HG02938 (cell line): ENCODE measurements around the gene TMEM101.
"Not testable (repeated sequence)": the region's sequence is repeated elsewhere in the genome, so short reads cannot be mapped to it uniquely, and the experiment has no call there.

Experiments
- ATAC-seq: cut with Tn5 transposase; IDR thresholded peaks from one replicate; pipeline ENCODE4 v1.9.1; 2021; ENCODE audit warnings: mild to moderate bottlenecking, moderate library complexity; ENCODE audit not compliant: unreplicated experiment

The TMEM101 gene

DNA sequence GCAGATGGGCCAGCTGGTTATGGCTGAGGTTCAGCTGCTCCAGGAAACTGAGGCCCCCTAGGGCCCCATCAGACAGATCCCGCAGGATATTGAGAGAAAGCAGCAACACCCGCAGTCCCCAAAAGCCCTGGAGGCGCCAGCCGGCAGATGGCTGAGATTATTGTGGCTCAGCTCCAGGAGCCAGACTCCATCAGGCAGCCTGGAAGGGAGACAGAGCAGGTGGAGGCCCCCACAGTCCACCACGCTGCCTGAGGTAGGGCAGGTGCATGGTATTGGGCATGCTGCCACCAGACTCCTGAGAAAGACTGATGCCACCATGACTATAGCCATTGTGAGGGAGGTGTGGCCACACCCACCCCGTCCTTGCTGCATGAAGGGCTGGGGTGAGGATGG lies 9.5 kb upstream of the TMEM101 start:
- no peak for ATAC-seq

- no peak for ATAC-seq
Measured at GRCh38 chr17:44023545-44024270, 8.9 kb upstream of the TMEM101 start.

DNA sequence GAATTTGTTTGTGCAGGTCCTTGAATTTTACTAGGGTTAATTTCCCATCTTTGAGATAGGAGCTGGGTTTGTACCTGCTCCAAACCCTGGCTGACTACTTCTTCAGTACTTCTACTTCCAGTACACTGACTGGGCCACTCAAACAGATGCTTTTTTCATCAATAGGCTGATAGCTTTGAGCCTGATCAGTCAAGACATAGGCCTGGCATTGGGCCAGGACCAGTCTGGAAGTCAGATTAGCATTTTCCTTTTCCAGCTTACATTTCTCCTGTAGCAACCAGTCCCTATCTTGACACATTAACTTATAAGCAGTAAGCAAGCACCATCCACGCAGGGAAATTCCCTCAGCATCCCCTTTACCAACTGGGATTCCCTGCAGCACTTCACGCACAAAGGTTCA lies 7.5 kb upstream of the TMEM101 start:
- no peak for ATAC-seq

DNA sequence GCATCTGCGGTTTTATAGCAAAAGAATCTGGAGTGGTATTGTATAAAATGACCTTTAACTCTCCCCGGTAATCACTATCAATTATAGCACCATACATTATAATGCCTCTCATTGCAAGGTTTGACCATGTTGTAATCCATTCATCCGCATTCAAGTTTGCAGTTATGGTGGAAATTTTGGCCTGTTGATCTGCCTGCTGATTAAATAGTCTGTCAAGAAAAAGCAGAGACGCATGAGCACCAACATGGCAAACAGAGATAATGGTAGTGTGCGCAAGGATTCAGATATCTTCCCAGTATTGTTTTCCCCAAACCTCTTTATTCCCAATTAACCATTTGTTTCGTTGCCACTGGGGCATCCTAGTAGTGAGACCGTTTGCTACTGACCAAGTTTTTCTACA lies 6.5 kb upstream of the TMEM101 start:
- ATAC-seq = not testable (repeated sequence)

DNA sequence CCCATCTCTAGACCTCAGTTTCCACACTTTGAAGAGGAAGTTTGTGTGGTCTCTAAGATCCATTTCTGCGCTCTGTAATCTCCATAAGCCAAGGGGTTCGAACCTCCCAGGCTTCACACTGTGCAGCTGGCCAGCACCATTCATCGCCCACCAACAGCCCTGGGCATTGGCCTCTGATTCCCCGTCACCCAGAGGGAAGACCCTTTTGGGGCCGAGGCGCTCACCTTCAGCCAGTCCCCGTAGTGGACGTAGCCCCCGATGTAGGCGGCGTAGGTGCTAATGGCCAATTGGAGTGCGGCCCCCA lies 678 bp downstream of the TMEM101 start:
- no peak for ATAC-seq

DNA sequence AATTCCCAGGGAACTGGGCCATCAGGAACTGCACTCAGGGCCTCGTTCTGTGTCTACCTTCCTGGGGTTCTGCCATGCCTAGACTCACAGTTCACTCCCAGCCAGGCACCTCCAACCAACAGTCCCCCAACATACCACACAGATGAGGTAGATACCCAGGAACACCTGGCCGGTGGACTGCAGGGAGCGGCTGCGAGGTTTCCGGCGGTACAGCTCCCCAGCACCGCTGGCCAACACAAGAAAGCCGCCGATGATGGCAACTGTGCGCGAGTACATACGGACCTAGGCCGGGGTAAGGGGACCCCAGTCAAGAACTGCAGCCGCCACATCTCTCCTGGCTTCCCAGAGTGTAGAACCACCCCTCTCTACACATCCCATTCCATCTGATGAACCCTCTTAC lies 1.9 kb downstream of the TMEM101 start:
- no peak for ATAC-seq

- no peak for ATAC-seq
Measured at GRCh38 chr17:44012391-44012790, 2.4 kb downstream of the TMEM101 start.

GRCh38 chr17:44011876-44012275 lies 2.9 kb downstream of the TMEM101 start:
- ATAC-seq = no peak

- no peak for ATAC-seq
Measured at GRCh38 chr17:44010966-44011647, 3.7 kb downstream of the TMEM101 start.

DNA sequence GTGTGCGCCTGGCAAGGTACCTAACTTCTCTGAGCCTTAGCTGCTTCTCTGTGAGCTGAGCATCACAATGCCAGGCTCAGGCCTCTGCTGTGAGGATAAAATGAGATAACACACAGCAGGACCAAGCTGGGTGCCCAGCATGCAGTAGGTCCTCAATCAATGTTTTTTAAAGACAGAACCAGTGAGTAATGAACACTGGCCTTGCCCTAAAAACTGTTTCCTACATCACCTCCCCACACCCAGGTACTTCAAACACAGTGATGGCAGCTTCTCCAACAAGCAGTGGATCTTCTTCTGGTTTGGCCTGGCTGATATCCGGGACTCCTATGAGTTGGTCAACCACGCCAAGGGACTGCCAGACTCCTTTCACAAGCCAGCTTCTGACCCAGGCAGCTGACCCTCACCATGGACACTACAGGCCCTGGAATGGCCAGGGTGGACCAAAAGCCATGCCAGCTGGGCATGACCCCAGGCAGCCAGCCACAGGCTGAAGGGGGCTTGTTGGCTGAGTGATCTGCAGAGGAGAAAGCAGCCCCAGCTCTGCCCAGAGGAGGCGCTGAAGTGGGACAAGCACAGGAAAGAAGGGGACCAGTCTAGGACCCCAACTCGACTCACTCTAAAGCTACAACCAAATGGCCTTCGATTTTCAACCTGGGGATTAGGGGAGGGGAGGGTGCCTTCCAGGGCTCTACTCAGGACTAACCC lies 6.4 kb downstream of the TMEM101 start:
- ATAC-seq = no peak

- no peak for ATAC-seq
Measured at GRCh38 chr17:44007346-44008204, 7.2 kb downstream of the TMEM101 start.

DNA sequence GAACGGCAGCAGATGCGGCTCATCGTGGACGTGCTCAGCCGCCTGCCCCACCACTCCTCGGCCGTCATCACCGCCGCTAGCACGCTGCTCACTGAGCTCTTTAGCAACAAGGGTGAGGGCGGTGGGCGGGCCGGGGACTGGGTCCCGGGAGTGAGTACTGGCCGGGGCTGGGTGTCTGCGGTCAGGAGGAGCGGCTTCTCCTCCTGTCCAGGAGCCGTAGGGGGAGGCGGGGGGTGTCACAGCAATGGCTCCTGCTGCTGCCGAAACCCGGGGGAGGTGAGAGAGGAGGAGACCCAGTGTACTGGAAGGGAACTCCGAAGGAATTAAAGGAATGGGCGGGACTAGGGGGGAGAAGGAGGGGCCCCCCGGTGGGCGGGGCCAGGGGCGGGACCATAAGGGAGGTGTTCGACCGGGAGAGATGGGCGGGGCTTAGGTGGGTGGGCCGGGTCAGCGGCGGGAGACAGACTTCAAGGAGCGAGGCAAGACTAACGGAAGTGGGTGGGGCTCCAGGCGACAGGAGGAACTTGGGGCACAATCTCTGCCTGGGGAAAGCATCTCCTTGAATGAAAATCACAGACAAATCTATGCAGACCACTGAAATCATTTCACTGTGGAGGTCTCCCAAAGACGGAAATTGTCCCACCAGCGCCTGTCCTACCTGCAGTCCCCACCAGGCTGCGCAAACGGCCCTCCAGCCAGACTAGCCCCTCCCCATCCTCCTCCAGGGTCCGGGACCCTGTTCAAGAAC lies 8.0 kb downstream of the TMEM101 start:
- no peak for ATAC-seq

DNA sequence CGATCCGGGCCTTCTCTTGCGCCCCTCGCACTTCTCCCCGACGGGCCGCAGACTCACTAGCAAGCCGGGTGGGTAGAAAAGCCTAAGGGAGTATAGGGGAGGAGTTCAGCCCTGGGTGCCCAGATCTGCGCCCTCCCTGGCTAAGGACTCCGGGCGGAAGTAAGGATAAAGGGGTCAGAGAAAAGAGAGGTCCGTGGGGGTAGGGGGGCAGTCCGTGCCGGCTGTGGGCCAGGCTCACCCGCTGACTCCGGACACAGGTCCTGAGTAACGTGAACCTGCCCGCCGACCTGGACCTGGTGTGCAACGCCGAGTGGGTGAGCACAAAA lies 8.5 kb downstream of the TMEM101 start:
- ATAC-seq = no peak

DNA sequence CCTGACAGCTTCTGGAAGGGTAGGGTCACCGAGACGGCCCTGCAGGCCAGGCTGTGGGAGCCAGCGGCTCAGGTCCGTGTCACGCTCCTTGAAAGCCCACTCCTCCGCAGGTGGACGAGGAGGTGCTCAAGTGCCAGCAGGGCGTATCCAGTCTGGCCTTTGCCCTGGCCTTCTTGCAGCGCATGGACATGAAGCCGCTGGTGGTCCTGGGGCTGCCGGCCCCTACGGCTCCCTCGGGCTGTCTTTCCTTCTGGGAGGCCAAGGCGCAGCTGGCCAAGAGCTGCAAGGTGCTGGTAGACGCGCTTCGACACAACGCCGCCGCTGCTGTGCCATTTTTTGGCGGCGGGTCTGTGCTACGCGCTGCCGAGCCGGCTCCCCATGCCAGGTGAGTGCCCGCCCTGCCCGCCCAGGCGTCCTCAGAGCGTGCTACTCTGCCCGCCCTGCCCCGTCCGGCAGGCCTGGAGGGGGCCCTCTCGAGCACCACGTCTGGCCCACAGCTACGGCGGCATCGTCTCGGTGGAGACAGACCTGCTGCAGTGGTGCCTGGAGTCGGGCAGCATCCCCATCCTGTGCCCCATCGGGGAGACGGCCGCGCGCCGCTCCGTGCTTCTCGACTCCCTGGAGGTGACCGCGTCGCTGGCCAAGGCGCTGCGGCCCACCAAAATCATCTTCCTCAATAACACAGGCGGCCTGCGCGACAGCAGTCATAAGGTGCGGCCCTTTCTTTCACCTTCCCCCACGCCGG lies 9.1 kb downstream of the TMEM101 start:
- ATAC-seq = no peak

GRCh38 chr17:44004761-44005526 lies 9.8 kb downstream of the TMEM101 start:
- no peak for ATAC-seq

DNA sequence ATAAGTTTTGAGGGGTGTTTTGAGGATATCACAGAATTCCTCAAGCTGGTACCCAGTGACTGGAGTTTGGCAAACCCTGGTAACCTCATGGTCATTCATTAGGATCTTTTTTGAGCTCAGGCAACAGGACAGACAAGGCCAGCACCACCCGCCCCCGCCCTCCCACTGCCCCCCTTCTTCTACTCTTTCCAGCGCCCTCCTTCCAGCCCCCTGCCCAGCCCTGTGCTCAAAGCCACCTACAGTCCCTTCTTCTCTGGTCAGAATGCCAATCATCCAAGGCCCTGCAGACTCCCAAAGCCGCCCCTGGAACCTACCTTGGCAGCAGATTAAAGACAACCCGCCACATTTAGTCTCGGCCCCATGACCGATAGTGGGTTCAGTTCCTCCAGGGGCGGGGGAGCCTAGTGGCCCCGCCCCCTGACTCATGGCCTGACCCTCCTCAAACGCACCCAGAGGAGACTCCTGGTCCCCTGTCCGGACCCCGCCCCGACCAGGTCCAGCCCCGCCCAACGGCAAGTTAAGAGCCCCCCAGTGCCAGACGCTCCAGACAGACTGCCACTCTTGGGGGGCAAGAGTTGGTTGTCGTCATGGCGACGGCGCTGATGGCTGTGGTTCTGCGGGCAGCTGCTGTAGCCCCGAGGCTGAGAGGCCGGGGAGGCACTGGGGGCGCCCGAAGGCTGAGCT lies 10.5 kb downstream of the TMEM101 start, which contains the start of gene NAGS:
NAGS (plus strand) TSS at position 546 of the 684 bp plus-strand sequence; CDS start at position 588, 42 bp downstream.
- ATAC-seq = no peak

DNA sequence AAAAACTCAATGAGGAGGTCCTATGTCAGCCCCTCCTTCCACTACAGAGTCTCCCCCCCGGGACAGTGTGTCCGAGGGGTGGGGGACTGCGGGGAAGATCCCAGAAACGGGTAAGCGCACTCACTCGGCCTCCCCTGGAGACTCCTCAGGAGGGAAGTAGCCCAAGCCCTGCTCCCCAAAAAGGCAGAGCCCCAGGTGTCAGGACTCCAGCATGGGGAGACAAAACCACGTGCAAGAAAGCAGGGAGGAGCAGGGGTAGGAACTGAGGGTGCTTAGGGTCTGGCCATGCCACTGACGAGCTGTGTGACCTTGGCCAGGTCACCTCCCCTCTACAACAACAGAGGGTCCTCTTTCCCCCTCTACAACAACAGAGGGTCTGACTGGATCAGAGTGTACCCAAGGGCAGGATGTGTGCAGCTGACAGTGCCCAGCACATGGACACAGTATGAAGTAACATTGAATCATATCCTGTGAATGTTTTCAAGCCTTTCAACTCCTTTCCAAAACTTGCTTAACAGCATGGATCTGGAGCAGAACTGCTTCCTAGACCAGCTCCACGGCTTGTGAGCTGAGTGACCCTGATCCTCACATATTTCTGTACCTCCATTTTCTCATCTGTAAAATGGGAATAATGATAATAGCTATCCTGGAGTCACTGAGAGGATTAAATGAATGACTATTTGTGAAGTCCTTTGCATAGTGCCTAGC lies 12.5 kb downstream of the TMEM101 start:
- ATAC-seq = no peak

DNA sequence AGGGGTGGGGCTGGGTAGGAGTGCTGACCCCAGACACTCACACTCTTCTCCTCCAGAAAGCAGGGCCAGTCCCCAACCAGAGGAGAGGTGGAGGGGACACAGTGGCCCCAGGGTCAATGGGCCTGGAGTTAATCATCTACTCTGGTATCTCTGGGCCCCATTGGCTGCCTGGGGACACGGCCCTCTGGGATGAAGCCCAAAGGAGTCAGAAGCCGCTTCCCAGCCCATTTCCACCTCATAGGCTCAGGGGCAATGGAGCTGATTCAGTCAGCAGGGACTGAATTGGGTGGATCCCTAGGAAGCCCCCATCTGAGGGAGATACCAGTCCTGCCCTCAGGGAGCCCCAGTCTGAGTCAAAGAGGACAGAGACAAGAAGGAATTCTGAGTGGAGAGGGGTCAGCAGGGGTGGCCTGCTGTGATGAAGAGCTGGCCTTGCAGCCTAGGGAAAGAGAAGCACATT lies 13.3 kb downstream of the TMEM101 start:
- no peak for ATAC-seq
